HCT116 (cell line): Measurements from ENCODE around the gene RUNX1. TPM values are rescaled to one million over a fixed set of nuclear protein-coding genes. Genes with fewer than 3 reads are reported as not detected.

Experiments used
- ATAC-seq: fragments of 200-7000 bp; cut with Tn5 transposase; 2 replicates; pipeline ENCODE4 v1.9.1; 2020; ENCODE audit warnings: mild to moderate bottlenecking, moderate library complexity
- BruUV-seq: library from RNA; stranded (reverse); fragments of 400-500 nt; replicated peaks from 2 replicates; lab custom pipeline; 2021; lab: Mats Ljungman, UMichigan
- CTCF ChIA-PET: fragments of 300-600 bp; sonication (Branson Sonifier 250); formaldehyde crosslinking; loops from one replicate; lab custom pipeline; 2021; ENCODE audit warnings: antibody characterized with exemption; lab: Charles Lee
- POLR2A ChIA-PET: fragments of 300-600, 350-600 bp; sonication (Branson Sonifier 250); formaldehyde crosslinking; loops from one replicate; lab custom pipeline; 2021; ENCODE audit warnings: antibody characterized with exemption; lab: Charles Lee
- RAD21 ChIA-PET, 2 experiments: fragments of 300-600 bp; sonication (Branson Sonifier 250); formaldehyde crosslinking; loops; one replicate each; lab custom pipeline; 2023; ENCODE audit warnings: low total read pairs in 2 of 2; ENCODE audit not compliant: uncharacterized antibody in 2 of 2, unreplicated experiment in 2 of 2, low non-redundant PET in 1 of 2; lab: Charles Lee
- DNase-seq: peaks from one replicate; pipeline ENCODE4 v3.0.0-alpha.2; 2010; ENCODE audit warnings: low read depth, low spot score
- H2AFZ ChIP-seq: fragments of 200-600 bp; shearing (Covaris generic), sonication (generic); 2 replicates; pipeline ENCODE4 v1.6.1; 2017; ENCODE audit warnings: low read depth, mixed run types, mixed read lengths, antibody characterized with exemption, low read length; ENCODE audit not compliant: poor library complexity, severe bottlenecking
- H3K27ac ChIP-seq: 2 replicates; pipeline ENCODE4 v1.5.1; 2012; ENCODE audit warnings: low read depth, low read length
- H3K27me3 ChIP-seq: fragments of 200-600 bp; sonication (generic); 2 replicates; pipeline ENCODE4 v1.6.1; 2016; ENCODE audit warnings: mixed run types, low read length, mixed read lengths; ENCODE audit not compliant: insufficient read depth
- H3K36me3 ChIP-seq, 2 experiments: fragments of 200-500 bp in 1 of 2; fragments of 200-600 bp in 1 of 2; sonication (Bioruptor generic) in 1 of 2; sonication (generic) in 1 of 2; 2 replicates each; pipeline versions ENCODE4 v1.5.1 to v1.6.1; 2014 to 2016; ENCODE audit warnings: low read length in 2 of 2, inconsistent platforms in 1 of 2, mixed read lengths in 1 of 2, mixed run types in 1 of 2; ENCODE audit not compliant: insufficient read depth in 2 of 2, control insufficient read depth in 1 of 2
- H3K4me1 ChIP-seq, 2 experiments: fragments of 200-600 bp in 1 of 2; sonication (generic) in 1 of 2; 2 replicates each; pipeline versions ENCODE4 v1.5.1 to v1.6.1; 2012 to 2017; ENCODE audit warnings: low read length in 2 of 2, inconsistent platforms in 1 of 2, mild to moderate bottlenecking in 1 of 2, mixed read lengths in 1 of 2, mixed run types in 1 of 2, moderate library complexity in 1 of 2; ENCODE audit not compliant: insufficient read depth in 2 of 2, control insufficient read depth in 1 of 2
- H3K4me2 ChIP-seq: fragments of 200-600 bp; sonication (generic); 2 replicates; pipeline ENCODE4 v1.6.1; 2017; ENCODE audit warnings: mixed run types, low read length, mixed read lengths
- H3K4me3 ChIP-seq, 2 experiments: fragments of 200-600 bp in 1 of 2; sonication (generic) in 1 of 2; replicated peaks in 1 of 2; 2 replicates each; pipeline ENCODE4 v1.5.1; 2011 to 2016; ENCODE audit warnings: low read length in 2 of 2, control low read depth in 1 of 2, low read depth in 1 of 2, mild to moderate bottlenecking in 1 of 2, mixed read lengths in 1 of 2, mixed run types in 1 of 2
- H3K79me2 ChIP-seq: fragments of 200-600 bp; sonication (generic); 2 replicates; pipeline ENCODE4 v1.6.1; 2017; ENCODE audit warnings: mild to moderate bottlenecking, mixed run types, low read length, moderate library complexity, mixed read lengths; ENCODE audit not compliant: insufficient read depth
- H3K9ac ChIP-seq: fragments of 200-600 bp; sonication (generic); 2 replicates; pipeline ENCODE4 v1.6.1; 2016; ENCODE audit warnings: low read length, mixed read lengths
- H3K9me2 ChIP-seq: fragments of 200-600 bp; sonication (generic), shearing (Covaris generic); 2 replicates; pipeline ENCODE4 v1.6.1; 2017; ENCODE audit warnings: mixed run types, mild to moderate bottlenecking, moderate library complexity; ENCODE audit not compliant: insufficient read depth
- H3K9me3 ChIP-seq, 2 experiments: fragments of 200-500 bp in 1 of 2; fragments of 200-600 bp in 1 of 2; sonication (Bioruptor generic) in 1 of 2; sonication (generic) in 1 of 2; 2 replicates each; pipeline ENCODE4 v1.6.1; 2014 to 2017; ENCODE audit warnings: low read length in 2 of 2, mixed read lengths in 2 of 2, inconsistent platforms in 1 of 2, low read depth in 1 of 2, mild to moderate bottlenecking in 1 of 2, mixed run types in 1 of 2, moderate library complexity in 1 of 2; ENCODE audit not compliant: control insufficient read depth in 1 of 2, insufficient read depth in 1 of 2
- H4K20me1 ChIP-seq: fragments of 200-600 bp; sonication (generic), shearing (Covaris generic); 2 replicates; pipeline ENCODE4 v1.6.1; 2017; ENCODE audit warnings: mixed run types, mild to moderate bottlenecking, moderate library complexity; ENCODE audit not compliant: insufficient read depth
- CBX3 ChIP-seq: IDR thresholded peaks from 2 replicates; pipeline ENCODE4 v1.6.1; 2012; ENCODE audit warnings: low read depth
- EGR1 ChIP-seq: IDR thresholded peaks from 2 replicates; pipeline ENCODE4 v1.6.1; 2012; ENCODE audit warnings: low read depth
- POLR2A ChIP-seq: IDR thresholded peaks from 2 replicates; pipeline ENCODE4 v1.7.0; 2011; ENCODE audit warnings: borderline replicate concordance; ENCODE audit not compliant: insufficient read depth, insufficient read length; ENCODE audit errors: extremely low read depth
- POLR2AphosphoS5 ChIP-seq: IDR thresholded peaks from 2 replicates; pipeline ENCODE4 v1.6.1; 2011; ENCODE audit warnings: mild to moderate bottlenecking, low read depth, low read length, moderate library complexity
- RAD21 ChIP-seq: IDR thresholded peaks from 2 replicates; pipeline ENCODE4 v1.6.1; 2012; ENCODE audit warnings: low read depth, mild to moderate bottlenecking
- SP1 ChIP-seq: IDR thresholded peaks from 2 replicates; pipeline ENCODE4 v1.6.1; 2012; ENCODE audit warnings: low read depth
- ZFX ChIP-seq: fragments of 450-650 bp; IDR thresholded peaks from 2 replicates; pipeline ENCODE4 v1.6.1; 2017
- intact Hi-C: fragments of 100-400 bp; cut with micrococcal nuclease; formaldehyde crosslinking; loops from 2 replicates; pipeline ENCODE4 v1.10.0; 2022
- total RNA-seq: library from RNA; stranded (reverse); gene quantifications from one replicate; pipeline ENCODE4 v1.2.1, GENCODE V29; 2021; ENCODE audit not compliant: unreplicated experiment
- TF ChIP-seq, protein P1 (sequence below): IDR thresholded peaks from 2 replicates; pipeline ENCODE4 v1.6.1; 2012; ENCODE audit warnings: low read depth

RUNX1 gene
- total RNA-seq, 1 experiment from 2014 or later = 33.5 TPM

DNA sequence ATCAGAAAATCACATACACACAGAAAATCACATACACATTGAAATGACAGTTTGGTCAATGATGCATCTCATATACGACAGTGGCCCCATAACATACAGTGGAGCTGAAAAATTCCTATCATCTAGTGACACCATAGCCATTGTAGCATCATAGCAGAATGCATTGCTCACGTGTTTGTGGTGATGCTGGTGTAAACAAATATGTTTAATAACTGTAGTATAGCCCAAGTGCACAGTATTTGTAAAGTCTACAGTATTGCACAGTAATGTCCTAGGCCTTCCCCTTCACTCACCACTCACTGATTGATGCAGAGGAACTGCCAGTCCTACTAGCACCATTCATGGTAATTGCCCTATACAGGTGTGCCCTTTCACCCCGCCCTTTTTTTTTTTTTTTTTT lies 30.1 kb upstream of the RUNX1 start:
- no peak for DNase-seq
- no peak overlapping the region for H3K27ac ChIP-seq
- CTCF ChIA-PET = no interaction called here
- BruUV-seq = no TSS peak
- no peak for TF ChIP-seq ZFX
- TF ChIP-seq, protein P1, sequence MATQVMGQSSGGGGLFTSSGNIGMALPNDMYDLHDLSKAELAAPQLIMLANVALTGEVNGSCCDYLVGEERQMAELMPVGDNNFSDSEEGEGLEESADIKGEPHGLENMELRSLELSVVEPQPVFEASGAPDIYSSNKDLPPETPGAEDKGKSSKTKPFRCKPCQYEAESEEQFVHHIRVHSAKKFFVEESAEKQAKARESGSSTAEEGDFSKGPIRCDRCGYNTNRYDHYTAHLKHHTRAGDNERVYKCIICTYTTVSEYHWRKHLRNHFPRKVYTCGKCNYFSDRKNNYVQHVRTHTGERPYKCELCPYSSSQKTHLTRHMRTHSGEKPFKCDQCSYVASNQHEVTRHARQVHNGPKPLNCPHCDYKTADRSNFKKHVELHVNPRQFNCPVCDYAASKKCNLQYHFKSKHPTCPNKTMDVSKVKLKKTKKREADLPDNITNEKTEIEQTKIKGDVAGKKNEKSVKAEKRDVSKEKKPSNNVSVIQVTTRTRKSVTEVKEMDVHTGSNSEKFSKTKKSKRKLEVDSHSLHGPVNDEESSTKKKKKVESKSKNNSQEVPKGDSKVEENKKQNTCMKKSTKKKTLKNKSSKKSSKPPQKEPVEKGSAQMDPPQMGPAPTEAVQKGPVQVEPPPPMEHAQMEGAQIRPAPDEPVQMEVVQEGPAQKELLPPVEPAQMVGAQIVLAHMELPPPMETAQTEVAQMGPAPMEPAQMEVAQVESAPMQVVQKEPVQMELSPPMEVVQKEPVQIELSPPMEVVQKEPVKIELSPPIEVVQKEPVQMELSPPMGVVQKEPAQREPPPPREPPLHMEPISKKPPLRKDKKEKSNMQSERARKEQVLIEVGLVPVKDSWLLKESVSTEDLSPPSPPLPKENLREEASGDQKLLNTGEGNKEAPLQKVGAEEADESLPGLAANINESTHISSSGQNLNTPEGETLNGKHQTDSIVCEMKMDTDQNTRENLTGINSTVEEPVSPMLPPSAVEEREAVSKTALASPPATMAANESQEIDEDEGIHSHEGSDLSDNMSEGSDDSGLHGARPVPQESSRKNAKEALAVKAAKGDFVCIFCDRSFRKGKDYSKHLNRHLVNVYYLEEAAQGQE = no peak
- no peak for TF ChIP-seq SP1
- TF ChIP-seq POLR2A = no peak
- TF ChIP-seq CBX3 = no peak
- TF ChIP-seq EGR1 = no peak
- TF ChIP-seq POLR2AphosphoS5 = no peak
- no peaks in the 10 kb centered on the region for H3K79me2 ChIP-seq
- no peaks in the 10 kb centered on the region for H3K9me2 ChIP-seq
- no peak overlapping the region for H3K4me2 ChIP-seq
- no peaks in the 10 kb centered on the region for H3K27me3 ChIP-seq
- no peak overlapping the region for H3K4me3 ChIP-seq
- no peak overlapping the region for H2AFZ ChIP-seq
- POLR2A ChIA-PET = no interaction called here
- no peaks in the 10 kb centered on the region for H4K20me1 ChIP-seq
- H3K36me3 ChIP-seq = no peaks in the 10 kb centered on the region
- RAD21 ChIA-PET = no interaction called here
- H3K4me1 ChIP-seq = no peaks in the 10 kb centered on the region
- H3K9ac ChIP-seq = no peak overlapping the region
- ATAC-seq = no peak
- intact Hi-C loops = no loop called here
- no peaks in the 10 kb centered on the region; a peak in 1 of 4 replicates for H3K9me3 ChIP-seq

GRCh38 chr21:35077975-35078374 lies 28.9 kb upstream of the RUNX1 start:
- Histone ChIP-seq H2AFZ (no peak overlapping the region), H3K4me1 (no peaks in the 10 kb centered on the region), H3K9ac (no peak overlapping the region), H3K4me3 (no peak overlapping the region), H3K27me3 (no peaks in the 10 kb centered on the region), H3K4me2 (no peak overlapping the region), H4K20me1 (no peaks in the 10 kb centered on the region), H3K27ac (no peak overlapping the region), H3K9me2 (no peaks in the 10 kb centered on the region), H3K9me3 (no peaks in the 10 kb centered on the region), H3K79me2 (no peaks in the 10 kb centered on the region), H3K36me3 (no peaks in the 10 kb centered on the region)
- DNase-seq = no peak
- ChIA-PET CTCF (no interaction called here), POLR2A (no interaction called here), RAD21 (no interaction called here)
- intact Hi-C loops = no loop called here
- no TSS peak for BruUV-seq
- no peak for ATAC-seq
- no peak for TF ChIP-seq RAD21
